A549 (cell line): ENCODE data around the gene VWA8. TPM values are rescaled to one million over a fixed set of nuclear protein-coding genes. Genes with fewer than 3 reads are reported as not detected.

Experiments used
- ATAC-seq, 2 experiments: fragments of 200-7000 bp in 1 of 2; fragments of >200 bp in 1 of 2; cut with Nextera tagmentation in 1 of 2; cut with Tn5 transposase in 1 of 2; 3 replicates each; pipeline versions ENCODE4 v1.8.0 to v1.9.1; 2018 to 2020; ENCODE audit warnings: mild to moderate bottlenecking in 1 of 2, moderate library complexity in 1 of 2
- CTCF ChIA-PET: fragments of 300-600 bp; sonication (Branson Sonifier 250); formaldehyde crosslinking; extraction: SDS; loops from one replicate; lab custom pipeline; 2021; ENCODE audit warnings: antibody characterized with exemption, inconsistent platforms; lab: Yijun Ruan, JAX
- POLR2A ChIA-PET: fragments of 350-600 bp; formaldehyde crosslinking; extraction: SDS; loops from one replicate; lab custom pipeline; 2021; ENCODE audit warnings: antibody characterized with exemption, inconsistent platforms; lab: Yijun Ruan, JAX
- DNase-seq, 2 experiments: peaks; one replicate each; pipeline versions ENCODE4 v3.0.0 to v3.0.0-alpha.2; 2011 to 2016; ENCODE audit warnings: low read depth in 1 of 2, low spot score in 1 of 2
- FAIRE-seq: peaks from 2 replicates; lab custom pipeline; 2011; peaks lifted over from hg19 to GRCh38; lab: Jason Lieb, UNC
- H3K27ac ChIP-seq, 2 experiments: fragments of >200 bp; sonication (Bioruptor Twin); formaldehyde crosslinking; 3 replicates each; pipeline ENCODE4 v1.5.1; 2016 to 2017
- H3K4me1 ChIP-seq: fragments of >200 bp; sonication (Bioruptor Twin); formaldehyde crosslinking; 3 replicates; pipeline ENCODE4 v1.6.1; 2016
- H3K4me2 ChIP-seq: fragments of >200 bp; sonication (Bioruptor Twin); formaldehyde crosslinking; 3 replicates; pipeline ENCODE4 v1.6.1; 2016
- H3K4me3 ChIP-seq: fragments of >200 bp; sonication (Bioruptor Twin); formaldehyde crosslinking; 3 replicates; pipeline ENCODE4 v1.5.1; 2016
- H3K9me3 ChIP-seq: fragments of >200 bp; sonication (Bioruptor Twin); formaldehyde crosslinking; 3 replicates; pipeline ENCODE4 v1.6.1; 2016
- ATOH8 ChIP-seq: fragments of 250-450 bp; sonication (Bioruptor Pico); IDR thresholded peaks from 2 replicates; pipeline ENCODE4 v1.5.0; 2020; ENCODE audit warnings: low read depth, mild to moderate bottlenecking, moderate library complexity
- BHLHE40 ChIP-seq: IDR thresholded peaks from 2 replicates; pipeline ENCODE4 v1.6.1; 2012; ENCODE audit warnings: low read depth, low read length, inconsistent platforms
- CEBPB ChIP-seq, 2 experiments: fragments of >200 bp in 1 of 2; sonication (Bioruptor Twin) in 1 of 2; formaldehyde crosslinking in 1 of 2; IDR thresholded peaks; 2 replicates each; pipeline ENCODE4 v1.6.1; 2012 to 2016
- CHD2 ChIP-seq: fragments of 150-350 bp; IDR thresholded peaks from 2 replicates; pipeline ENCODE4 v1.6.1; 2014; ENCODE audit warnings: low read length; ENCODE audit not compliant: partially characterized antibody
- CHD4 ChIP-seq: fragments of 200-600 bp; sonication (generic); IDR thresholded peaks from 2 replicates; pipeline ENCODE4 v1.6.1; 2016; ENCODE audit warnings: antibody characterized with exemption, mild to moderate bottlenecking, borderline replicate concordance
- EHF ChIP-seq: fragments of 250-450 bp; sonication (Bioruptor Pico); IDR thresholded peaks from 2 replicates; pipeline ENCODE4 v1.5.0; 2020; ENCODE audit warnings: mild to moderate bottlenecking
- EHMT2 ChIP-seq: fragments of 200-600 bp; sonication (generic); IDR thresholded peaks from 2 replicates; pipeline ENCODE4 v1.6.1; 2016; ENCODE audit warnings: antibody characterized with exemption, low read depth, mild to moderate bottlenecking, moderate library complexity
- FOSB ChIP-seq: fragments of 250-450 bp; sonication (Bioruptor Pico); IDR thresholded peaks from 2 replicates; pipeline ENCODE4 v1.5.0; 2020; ENCODE audit warnings: mild to moderate bottlenecking, moderate library complexity
- FOSL2 ChIP-seq, 2 experiments: fragments of 450-650 bp in 1 of 2; fragments of >200 bp in 1 of 2; sonication (Bioruptor Twin) in 1 of 2; formaldehyde crosslinking; IDR thresholded peaks; 2 replicates each; pipeline versions ENCODE4 v1.5.0 to v1.6.1; 2016 to 2020; ENCODE audit warnings: mild to moderate bottlenecking in 1 of 2, moderate library complexity in 1 of 2
- HDAC2 ChIP-seq: fragments of 200-600 bp; sonication (generic); IDR thresholded peaks from 2 replicates; pipeline ENCODE4 v1.6.1; 2016
- HES2 ChIP-seq: fragments of >200 bp; sonication (Bioruptor Twin); formaldehyde crosslinking; IDR thresholded peaks from 2 replicates; pipeline ENCODE4 v1.6.1; 2016
- HEYL ChIP-seq: fragments of 250-450 bp; sonication (Bioruptor Pico); IDR thresholded peaks from 2 replicates; pipeline ENCODE4 v1.8.0; 2021; ENCODE audit warnings: mild to moderate bottlenecking, moderate library complexity
- HOXB13 ChIP-seq: fragments of 250-450 bp; sonication (Bioruptor Pico); IDR thresholded peaks from 2 replicates; pipeline ENCODE4 v1.5.0; 2020; ENCODE audit warnings: low read depth, mild to moderate bottlenecking, moderate library complexity
- HOXB5 ChIP-seq: fragments of 250-450 bp; sonication (Bioruptor Pico); IDR thresholded peaks from 2 replicates; pipeline ENCODE4 v1.5.0; 2020; ENCODE audit warnings: mild to moderate bottlenecking, moderate library complexity
- JUNB ChIP-seq: fragments of >200 bp; sonication (Bioruptor Twin); formaldehyde crosslinking; IDR thresholded peaks from 2 replicates; pipeline ENCODE4 v1.6.1; 2016
- MAFK ChIP-seq: fragments of 450-650 bp; IDR thresholded peaks from 2 replicates; pipeline ENCODE4 v1.6.1; 2014; ENCODE audit not compliant: partially characterized antibody
- MAZ ChIP-seq: fragments of 150-350 bp; IDR thresholded peaks from 2 replicates; pipeline ENCODE4 v1.6.1; 2014; ENCODE audit warnings: antibody characterized with exemption, low read depth, low read length, borderline replicate concordance
- MYC ChIP-seq: IDR thresholded peaks from 2 replicates; pipeline ENCODE4 v1.6.1; 2012; ENCODE audit warnings: mild to moderate bottlenecking, inconsistent platforms, low read length, improper control_type of control experiment, borderline replicate concordance
- NFE2L2 ChIP-seq: fragments of 150-350 bp; conservative IDR thresholded peaks from 2 replicates; pipeline ENCODE4 v1.6.1; 2014; ENCODE audit warnings: low read length
- NPAS2 ChIP-seq: fragments of 250-450 bp; sonication (Bioruptor Pico); IDR thresholded peaks from 2 replicates; pipeline ENCODE4 v1.8.0; 2022; ENCODE audit warnings: mild to moderate bottlenecking, moderate library complexity, borderline replicate concordance
- PBX3 ChIP-seq: IDR thresholded peaks from 2 replicates; pipeline ENCODE4 v1.6.1; 2012
- PHF8 ChIP-seq: fragments of 200-600 bp; sonication (generic); IDR thresholded peaks from 2 replicates; pipeline ENCODE4 v1.6.1; 2016; ENCODE audit warnings: low read depth, mild to moderate bottlenecking, antibody characterized with exemption, moderate library complexity, borderline replicate concordance
- POLR2A ChIP-seq: IDR thresholded peaks from 2 replicates; pipeline ENCODE4 v1.6.1; 2012; ENCODE audit warnings: mild to moderate bottlenecking, low read length
- POLR2AphosphoS2 ChIP-seq: conservative IDR thresholded peaks from 2 replicates; pipeline ENCODE4 v1.6.1; 2012; ENCODE audit warnings: low read length, improper control_type of control experiment, inconsistent platforms
- RARB ChIP-seq: fragments of 250-450 bp; sonication (Bioruptor Pico); IDR thresholded peaks from 2 replicates; pipeline ENCODE4 v1.8.0; 2021; ENCODE audit warnings: mild to moderate bottlenecking, moderate library complexity
- RCOR1 ChIP-seq: fragments of 150-350 bp; IDR thresholded peaks from 2 replicates; pipeline ENCODE4 v1.6.1; 2014; ENCODE audit warnings: antibody characterized with exemption, low read length, low read depth
- RFX5 ChIP-seq: fragments of 450-650 bp; IDR thresholded peaks from 2 replicates; pipeline ENCODE4 v1.7.1; 2014; ENCODE audit warnings: antibody characterized with exemption, mild to moderate bottlenecking, moderate library complexity
- RNF2 ChIP-seq: fragments of 200-600 bp; sonication (generic); IDR thresholded peaks from 2 replicates; pipeline ENCODE4 v1.6.1; 2016; ENCODE audit warnings: low read depth, mild to moderate bottlenecking, antibody characterized with exemption, moderate library complexity, borderline replicate concordance
- SMC3 ChIP-seq: fragments of >200 bp; sonication (Bioruptor Twin); formaldehyde crosslinking; IDR thresholded peaks from 3 replicates; pipeline ENCODE4 v1.6.1; 2018; ENCODE audit warnings: inconsistent platforms
- SREBF2 ChIP-seq: fragments of 450-650 bp; IDR thresholded peaks from 2 replicates; pipeline ENCODE4 v1.6.1; 2014; ENCODE audit warnings: mild to moderate bottlenecking, moderate library complexity
- ZFP36 ChIP-seq: fragments of 450-650 bp; IDR thresholded peaks from 2 replicates; pipeline ENCODE4 v1.6.1; 2014; ENCODE audit warnings: borderline replicate concordance; ENCODE audit not compliant: partially characterized antibody
- ZSCAN20 ChIP-seq: fragments of 250-450 bp; sonication (Bioruptor Pico); IDR thresholded peaks from 2 replicates; pipeline ENCODE4 v1.8.0; 2022; ENCODE audit warnings: mild to moderate bottlenecking, moderate library complexity
- WGBS: methylation state at CpG from one replicate; pipeline ENCODE4 v1.1.6; 2017; ENCODE audit errors: missing lambda C conversion rate; 5-methylcytosine and 5-hydroxymethylcytosine counted together
- polyA plus RNA-seq, 4 experiments: library from polyadenylated mRNA; depleted of rRNA in 3 of 4; stranded (reverse); fragments of >200 nt; fragmentation: RNase III in 1 of 4; extraction: RNeasy Plus Mini Kit Qiagen cat#74134 plus additional on column Dnase treatment in 1 of 4; gene quantifications; 2 replicates in 3 of 4; 3 replicates in 1 of 4; pipeline ENCODE4 v1.2.3, GENCODE V29; 2011 to 2017
- TF ChIP-seq, protein P1 (sequence below): fragments of 250-450 bp; sonication (Bioruptor Pico); IDR thresholded peaks from 2 replicates; pipeline ENCODE4 v1.5.0; 2021; ENCODE audit warnings: mild to moderate bottlenecking, moderate library complexity, borderline replicate concordance

VWA8 gene
- polyA plus RNA-seq, 2 of the 4 experiments (the other 2 are of a cell fraction): 6.4 to 15.3 TPM

DNA sequence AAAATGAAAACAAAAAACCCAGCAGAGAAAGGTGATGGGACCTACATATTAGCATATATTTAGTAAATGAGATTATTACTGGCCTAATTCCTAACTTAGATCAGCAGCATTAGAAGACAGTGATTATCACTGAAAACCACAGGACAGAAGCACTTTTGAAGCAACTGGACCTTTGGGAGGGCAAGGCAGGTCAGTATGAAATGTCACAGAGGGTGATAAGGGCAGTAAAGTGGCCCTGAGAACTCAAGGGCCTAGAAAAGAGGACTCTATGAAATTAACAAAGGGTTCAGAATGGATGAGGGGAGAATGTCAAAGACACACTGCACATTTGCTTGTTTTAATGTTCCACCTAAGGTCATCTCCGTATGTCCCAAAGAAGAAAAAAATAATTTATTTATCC, 148.7 kb downstream of the VWA8 start:
- H3K27ac ChIP-seq: no peak overlapping the region
- no peak overlapping the region for H3K4me2 ChIP-seq
- H3K4me1 ChIP-seq: 0 out of 3 replicates have a peak, but pooled peaks cover 4% of the 10 kb centered on the region
- ChIA-PET POLR2A (no interaction called here), CTCF (no interaction called here)
- DNase-seq (no peak), FAIRE-seq (no peak), ATAC-seq (no peak)
- H3K9me3 ChIP-seq: no peaks in the 10 kb centered on the region
- 92% methylated on average over 1 of the region's 1 CpG for WGBS
- TF ChIP-seq MAFK (no peak), MAZ (no peak), SMC3 (no peak), MYC (no peak), POLR2A (no peak)
- TF ChIP-seq, all 56 proteins: peak for 0
- H3K4me3 ChIP-seq: no peak overlapping the region

GRCh38 chr13:41811588-41812021, 149.3 kb downstream of the VWA8 start:
- FAIRE-seq (no peak), ATAC-seq (no peak), DNase-seq (no peak)
- Histone ChIP-seq H3K27ac (no peak overlapping the region), H3K9me3 (no peaks in the 10 kb centered on the region), H3K4me3 (no peak overlapping the region), H3K4me1 (0 out of 3 replicates have a peak, but pooled peaks cover 4% of the 10 kb centered on the region), H3K4me2 (no peak overlapping the region)
- WGBS: 74% methylated on average over 3 of the region's 3 CpGs
- TF ChIP-seq CEBPB (IDR thresholded peaks at IDR 0.05): no peak
- no peak for TF ChIP-seq JUNB
- TF ChIP-seq FOSL2 (IDR thresholded peaks at IDR 0.05): no peak
- TF ChIP-seq FOSL2 (CRISPR knock-in tag; IDR thresholded peaks at IDR 0.05): no peak
- no peak for TF ChIP-seq RCOR1
- TF ChIP-seq BHLHE40: no peak
- no peak for TF ChIP-seq RARB (CRISPR knock-in tag)
- TF ChIP-seq HEYL (CRISPR knock-in tag): no peak
- TF ChIP-seq HOXB5 (CRISPR knock-in tag): no peak
- no peak for TF ChIP-seq ZSCAN20 (CRISPR knock-in tag)
- no peak for TF ChIP-seq MAZ
- TF ChIP-seq MYC: no peak
- TF ChIP-seq MAFK: no peak
- TF ChIP-seq HOXB13 (CRISPR knock-in tag): no peak
- no peak for TF ChIP-seq RFX5
- no peak for TF ChIP-seq SREBF2
- no peak for TF ChIP-seq FOSB (CRISPR knock-in tag)
- no peak for TF ChIP-seq POLR2AphosphoS2
- POLR2A ChIA-PET: no interaction called here
- CTCF ChIA-PET: no interaction called here

GRCh38 chr13:41809962-41810361, 150.9 kb downstream of the VWA8 start:
- 0 out of 3 replicates have a peak, but pooled peaks cover 4% of the 10 kb centered on the region for H3K4me1 ChIP-seq
- no peak overlapping the region for H3K4me3 ChIP-seq
- H3K4me2 ChIP-seq: no peak overlapping the region
- ATAC-seq (no peak), DNase-seq (no peak), FAIRE-seq (no peak)
- no peak overlapping the region for H3K27ac ChIP-seq
- WGBS: 83% methylated on average over 1 of the region's 1 CpG
- no peaks in the 10 kb centered on the region for H3K9me3 ChIP-seq
- TF ChIP-seq ZSCAN20 (CRISPR knock-in tag) (no peak), FOSL2 (IDR thresholded peaks at IDR 0.05) (no peak), FOSL2 (CRISPR knock-in tag; IDR thresholded peaks at IDR 0.05) (no peak), EHMT2 (no peak), EHF (no peak), SREBF2 (no peak), CHD2 (no peak), RNF2 (no peak), CHD4 (no peak), RFX5 (no peak), HDAC2 (no peak), NFE2L2 (no peak), POLR2A (no peak), NPAS2 (no peak), ATOH8 (CRISPR knock-in tag) (no peak), ZFP36 (no peak), HES2 (no peak), PBX3 (no peak), JUNB (no peak), PHF8 (no peak)
- TF ChIP-seq, protein P1, sequence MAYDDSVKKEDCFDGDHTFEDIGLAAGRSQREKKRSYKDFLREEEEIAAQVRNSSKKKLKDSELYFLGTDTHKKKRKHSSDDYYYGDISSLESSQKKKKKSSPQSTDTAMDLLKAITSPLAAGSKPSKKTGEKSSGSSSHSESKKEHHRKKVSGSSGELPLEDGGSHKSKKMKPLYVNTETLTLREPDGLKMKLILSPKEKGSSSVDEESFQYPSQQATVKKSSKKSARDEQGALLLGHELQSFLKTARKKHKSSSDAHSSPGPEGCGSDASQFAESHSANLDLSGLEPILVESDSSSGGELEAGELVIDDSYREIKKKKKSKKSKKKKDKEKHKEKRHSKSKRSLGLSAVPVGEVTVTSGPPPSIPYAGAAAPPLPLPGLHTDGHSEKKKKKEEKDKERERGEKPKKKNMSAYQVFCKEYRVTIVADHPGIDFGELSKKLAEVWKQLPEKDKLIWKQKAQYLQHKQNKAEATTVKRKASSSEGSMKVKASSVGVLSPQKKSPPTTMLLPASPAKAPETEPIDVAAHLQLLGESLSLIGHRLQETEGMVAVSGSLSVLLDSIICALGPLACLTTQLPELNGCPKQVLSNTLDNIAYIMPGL (CRISPR knock-in tag): no peak
- ChIA-PET CTCF (no interaction called here), POLR2A (no interaction called here)
